ENCODE data around the gene SUSD1. TPM values are rescaled to one million over a fixed set of nuclear protein-coding genes. Genes with fewer than 3 reads are reported as not detected.
A peak's percentile ranks its signal among the peaks of the same experiment; 100 is the strongest.

SUSD1 gene
- total RNA-seq, 1 donor, result 14.5 TPM

DNA sequence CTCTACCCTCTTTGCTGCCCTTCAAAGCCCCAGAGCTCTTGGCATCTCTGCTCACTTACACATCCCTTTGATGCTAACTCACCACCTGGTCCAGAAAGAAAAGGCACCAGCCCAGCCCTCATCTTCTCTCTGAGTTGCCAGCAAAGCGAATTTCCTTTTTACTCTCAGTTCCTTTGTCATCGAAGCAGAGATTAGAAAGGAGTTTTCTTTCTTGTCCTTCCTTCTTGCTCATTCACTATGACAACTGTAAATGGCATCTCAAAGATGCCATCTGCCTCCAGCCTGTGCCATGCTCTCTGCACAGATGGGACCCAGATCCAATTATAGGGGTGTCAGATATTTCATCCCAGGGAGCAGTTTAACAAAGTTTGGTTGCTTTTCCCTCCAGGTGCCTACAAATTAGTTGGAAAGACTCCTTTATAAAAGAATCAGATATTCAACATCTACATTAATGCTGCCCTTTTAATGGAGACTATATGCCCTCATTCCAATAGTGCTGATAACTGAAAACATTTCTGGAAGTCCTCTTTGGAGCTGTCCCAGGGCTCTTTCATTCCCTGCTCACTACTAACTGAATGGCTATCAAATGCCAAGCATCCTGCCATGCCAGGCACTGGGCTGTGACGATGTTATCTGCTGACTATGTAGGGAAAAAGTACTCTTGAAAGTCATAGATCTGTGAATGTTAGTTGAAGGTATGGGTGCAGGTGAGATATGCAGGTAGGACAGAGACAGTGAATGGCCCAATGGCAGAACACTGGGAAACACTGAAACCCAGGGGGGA, 58.9 kb downstream of the SUSD1 start:
- no peak for DNase-seq (ENCODE audit: insufficient read length, low spot score, missing footprints)
- no peak overlapping the region for H3K27ac ChIP-seq (ENCODE audit: low read depth, low read length)
- TF ChIP-seq, protein P1, sequence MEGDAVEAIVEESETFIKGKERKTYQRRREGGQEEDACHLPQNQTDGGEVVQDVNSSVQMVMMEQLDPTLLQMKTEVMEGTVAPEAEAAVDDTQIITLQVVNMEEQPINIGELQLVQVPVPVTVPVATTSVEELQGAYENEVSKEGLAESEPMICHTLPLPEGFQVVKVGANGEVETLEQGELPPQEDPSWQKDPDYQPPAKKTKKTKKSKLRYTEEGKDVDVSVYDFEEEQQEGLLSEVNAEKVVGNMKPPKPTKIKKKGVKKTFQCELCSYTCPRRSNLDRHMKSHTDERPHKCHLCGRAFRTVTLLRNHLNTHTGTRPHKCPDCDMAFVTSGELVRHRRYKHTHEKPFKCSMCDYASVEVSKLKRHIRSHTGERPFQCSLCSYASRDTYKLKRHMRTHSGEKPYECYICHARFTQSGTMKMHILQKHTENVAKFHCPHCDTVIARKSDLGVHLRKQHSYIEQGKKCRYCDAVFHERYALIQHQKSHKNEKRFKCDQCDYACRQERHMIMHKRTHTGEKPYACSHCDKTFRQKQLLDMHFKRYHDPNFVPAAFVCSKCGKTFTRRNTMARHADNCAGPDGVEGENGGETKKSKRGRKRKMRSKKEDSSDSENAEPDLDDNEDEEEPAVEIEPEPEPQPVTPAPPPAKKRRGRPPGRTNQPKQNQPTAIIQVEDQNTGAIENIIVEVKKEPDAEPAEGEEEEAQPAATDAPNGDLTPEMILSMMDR (IDR thresholded peaks at IDR 0.05; ENCODE audit: extremely low read depth, low read depth, low read length), result no peak
- H3K4me3 ChIP-seq (ENCODE audit: insufficient read depth, low read length), result no peak overlapping the region
- H3K4me2 ChIP-seq (ENCODE audit: insufficient read depth, low read length), result no peak overlapping the region
- no peaks in the 10 kb centered on the region for H3K79me2 ChIP-seq (ENCODE audit: insufficient read depth, low read length)
- H3K36me3 ChIP-seq (ENCODE audit: insufficient read depth, low read length), result peaks cover 5% of the 10 kb centered on the region
- H3K4me1 ChIP-seq (ENCODE audit: insufficient read depth, low read length), result peaks cover 11% of the 10 kb centered on the region
- no peaks in the 10 kb centered on the region for H3K27me3 ChIP-seq (ENCODE audit: insufficient read depth, low read length)
- no peaks in the 10 kb centered on the region for H3K9me3 ChIP-seq (ENCODE audit: low read depth, low read length)
- no peaks in the 10 kb centered on the region for H4K20me1 ChIP-seq (ENCODE audit: insufficient read depth, low read length)
- H2AFZ ChIP-seq (ENCODE audit: low read length), result no peak overlapping the region

DNA sequence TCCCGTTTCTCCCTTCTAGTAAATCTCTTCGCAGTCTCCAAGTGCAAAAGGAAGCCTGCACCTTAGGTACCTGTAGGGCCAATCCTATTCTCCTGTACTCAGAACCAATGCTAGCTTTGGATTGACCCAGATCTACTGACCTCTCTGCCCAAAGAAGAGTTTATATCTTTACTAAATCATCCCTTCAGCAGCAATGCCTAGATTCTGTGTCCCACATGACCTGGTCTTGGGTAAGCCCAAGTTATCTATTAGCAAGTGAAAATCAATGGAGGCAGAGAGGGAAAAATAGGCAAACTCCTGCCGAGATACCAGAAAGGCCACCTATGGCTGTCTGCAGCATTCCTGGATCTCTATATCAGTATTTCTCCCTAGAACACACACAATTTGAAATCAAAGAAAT, 60.0 kb downstream of the SUSD1 start:
- Histone ChIP-seq H3K27me3 (ENCODE audit: insufficient read depth, low read length) (no peaks in the 10 kb centered on the region), H3K9me3 (ENCODE audit: low read depth, low read length) (no peaks in the 10 kb centered on the region), H2AFZ (ENCODE audit: low read length) (no peak overlapping the region), H3K4me3 (ENCODE audit: insufficient read depth, low read length) (no peak overlapping the region), H4K20me1 (ENCODE audit: insufficient read depth, low read length) (no peaks in the 10 kb centered on the region), H3K4me2 (ENCODE audit: insufficient read depth, low read length) (no peak overlapping the region), H3K79me2 (ENCODE audit: insufficient read depth, low read length) (no peaks in the 10 kb centered on the region), H3K27ac (ENCODE audit: low read depth, low read length) (no peak overlapping the region), H3K36me3 (ENCODE audit: insufficient read depth, low read length) (peaks cover 5% of the 10 kb centered on the region), H3K4me1 (ENCODE audit: insufficient read depth, low read length) (peaks cover 11% of the 10 kb centered on the region)
- no peak for DNase-seq (ENCODE audit: insufficient read length, low spot score, missing footprints)
- TF ChIP-seq, protein P1 (IDR thresholded peaks at IDR 0.05; ENCODE audit: extremely low read depth, low read depth, low read length), result no peak

DNA sequence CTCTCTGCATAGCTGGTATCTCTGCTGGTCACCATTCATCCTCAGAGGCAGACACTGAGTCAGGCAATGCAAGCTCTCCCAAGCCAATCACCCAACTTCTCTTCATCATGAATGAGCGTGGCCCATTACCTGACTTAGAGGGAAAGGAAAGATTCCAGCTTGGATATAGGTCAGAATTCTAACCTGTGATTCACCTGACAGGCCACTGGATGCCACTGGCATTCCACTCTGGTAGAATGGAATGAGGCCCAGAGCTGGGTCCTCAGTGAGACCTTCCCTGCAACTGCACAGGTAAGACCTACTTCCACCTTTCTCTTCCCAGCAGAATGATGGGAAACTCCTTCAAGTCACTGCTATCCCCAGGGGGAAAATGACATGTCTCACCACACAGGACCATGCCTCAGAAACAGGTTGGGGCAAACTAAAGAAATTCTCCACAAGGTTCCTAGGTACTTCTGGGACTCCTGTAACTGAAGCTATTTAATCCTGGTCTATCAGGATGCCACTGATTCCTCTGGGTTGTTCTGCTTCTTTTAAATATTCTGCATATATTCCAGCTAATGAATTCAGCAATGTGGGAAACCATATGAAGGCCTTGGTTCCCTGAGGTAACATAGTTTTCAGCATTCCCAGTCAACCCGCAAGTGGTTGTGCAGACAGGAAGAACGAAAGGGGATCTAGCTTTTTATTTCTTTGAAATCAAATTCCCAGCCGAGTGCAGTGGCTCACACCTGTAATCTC, 62.0 kb downstream of the SUSD1 start:
- Histone ChIP-seq H3K79me2 (ENCODE audit: insufficient read depth, low read length) (no peaks in the 10 kb centered on the region), H3K27me3 (ENCODE audit: insufficient read depth, low read length) (no peaks in the 10 kb centered on the region), H3K4me1 (ENCODE audit: insufficient read depth, low read length) (peaks cover 11% of the 10 kb centered on the region), H2AFZ (ENCODE audit: low read length) (no peak overlapping the region), H3K27ac (ENCODE audit: low read depth, low read length) (peak overlapping the region; percentile 56), H4K20me1 (ENCODE audit: insufficient read depth, low read length) (no peaks in the 10 kb centered on the region), H3K9me3 (ENCODE audit: low read depth, low read length) (no peaks in the 10 kb centered on the region), H3K4me3 (ENCODE audit: insufficient read depth, low read length) (no peak overlapping the region), H3K36me3 (ENCODE audit: insufficient read depth, low read length) (peaks cover 5% of the 10 kb centered on the region), H3K4me2 (ENCODE audit: insufficient read depth, low read length) (peak overlapping the region; percentile 16)
- DNase-seq (ENCODE audit: insufficient read length, low spot score, missing footprints), result peak; percentile 17
- TF ChIP-seq, protein P1 (IDR thresholded peaks at IDR 0.05; ENCODE audit: extremely low read depth, low read depth, low read length), result peak; percentile 39

DNA sequence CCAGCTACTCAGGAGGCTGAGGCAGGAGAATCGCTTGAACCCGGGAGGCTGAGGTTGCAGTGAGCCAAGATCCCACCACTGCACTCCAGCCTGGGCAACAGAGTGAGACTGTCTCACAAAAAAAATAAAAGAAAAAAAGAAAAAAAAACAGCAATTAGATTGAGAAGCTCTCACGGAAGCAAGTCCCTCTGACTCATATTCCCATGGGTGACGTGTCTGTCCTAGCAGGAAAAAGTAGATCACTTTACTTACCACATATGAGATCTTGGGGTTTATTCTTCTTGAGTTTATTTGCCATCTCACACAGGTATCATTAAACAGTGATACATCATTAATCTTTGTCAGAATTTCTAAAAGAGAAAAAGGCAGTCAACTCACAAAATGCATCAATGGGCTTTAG, 62.6 kb downstream of the SUSD1 start:
- Histone ChIP-seq H4K20me1 (ENCODE audit: insufficient read depth, low read length) (no peaks in the 10 kb centered on the region), H2AFZ (ENCODE audit: low read length) (no peak overlapping the region), H3K9me3 (ENCODE audit: low read depth, low read length) (no peaks in the 10 kb centered on the region), H3K4me2 (ENCODE audit: insufficient read depth, low read length) (peak overlapping the region; percentile 16), H3K27ac (ENCODE audit: low read depth, low read length) (peak overlapping the region; percentile 56), H3K27me3 (ENCODE audit: insufficient read depth, low read length) (no peaks in the 10 kb centered on the region), H3K36me3 (ENCODE audit: insufficient read depth, low read length) (peaks cover 5% of the 10 kb centered on the region), H3K79me2 (ENCODE audit: insufficient read depth, low read length) (no peaks in the 10 kb centered on the region), H3K4me3 (ENCODE audit: insufficient read depth, low read length) (no peak overlapping the region), H3K4me1 (ENCODE audit: insufficient read depth, low read length) (peaks cover 11% of the 10 kb centered on the region)
- DNase-seq (ENCODE audit: insufficient read length, low spot score, missing footprints), result peak; percentile 25
- TF ChIP-seq, protein P1 (IDR thresholded peaks at IDR 0.05; ENCODE audit: extremely low read depth, low read depth, low read length), result no peak

Data from osteoblast (primary cell).